GM21447 (cell line): ENCODE measurements around the gene MARF1.
"Not testable (repeated sequence)": the region's sequence is repeated elsewhere in the genome, so short reads cannot be mapped to it uniquely, and the experiment has no call there.

Experiments
- ATAC-seq: cut with Tn5 transposase; IDR thresholded peaks from one replicate; pipeline ENCODE4 v1.9.1; 2021; ENCODE audit not compliant: unreplicated experiment

The MARF1 gene

GRCh38 chr16:15621889-15622288 lies 21.1 kb downstream of the MARF1 start:
- no peak for ATAC-seq

DNA sequence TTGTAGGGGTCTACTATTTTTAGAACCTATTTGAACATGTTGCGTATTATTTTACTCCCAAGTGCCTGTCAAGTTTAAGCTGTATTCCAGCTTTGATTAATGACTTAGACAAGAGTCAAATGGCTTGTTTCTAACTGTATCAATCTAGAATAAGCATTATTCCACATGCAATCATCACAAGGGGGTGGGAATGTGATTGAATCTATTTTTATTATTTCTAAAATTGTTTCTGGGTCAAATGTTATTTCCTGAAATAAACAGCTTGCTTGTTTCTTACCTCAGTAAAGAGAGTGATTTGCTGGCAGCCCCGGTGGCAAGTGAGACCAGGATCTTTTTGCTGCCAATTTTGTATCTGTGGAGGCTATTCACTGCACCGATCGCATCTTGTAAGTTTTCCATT lies 21.5 kb downstream of the MARF1 start:
- ATAC-seq = no peak

DNA sequence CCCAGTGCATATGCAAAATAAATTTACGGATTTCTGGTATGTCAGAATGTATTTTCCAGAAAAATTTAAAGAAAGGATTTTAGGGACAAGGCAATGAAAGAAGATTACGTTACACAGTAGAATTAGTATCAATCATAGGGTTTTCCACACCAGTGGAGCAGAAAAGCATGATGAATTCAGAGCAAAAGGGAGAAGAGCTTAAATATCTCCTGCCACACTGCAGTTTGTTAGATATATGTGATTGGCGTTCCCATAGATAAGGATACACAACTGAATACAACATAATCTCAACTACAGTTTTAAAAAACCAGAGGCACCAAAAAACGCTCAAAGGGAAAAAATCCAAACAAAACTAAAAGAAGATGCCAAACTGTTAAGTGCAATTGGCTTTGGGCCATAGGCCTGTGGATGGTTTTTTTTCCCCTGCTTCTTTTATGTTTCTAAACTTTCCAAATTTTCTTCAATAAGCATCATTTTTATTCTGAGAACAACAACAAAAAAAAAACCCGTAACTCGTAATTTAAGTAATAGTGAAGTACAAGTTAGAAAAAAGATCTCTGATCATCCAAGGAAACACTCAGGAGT lies 22.3 kb downstream of the MARF1 start:
- ATAC-seq = no peak

- ATAC-seq = no peak
Measured at GRCh38 chr16:15618392-15618791, 24.6 kb downstream of the MARF1 start.

GRCh38 chr16:15617901-15618300 lies 25.1 kb downstream of the MARF1 start:
- ATAC-seq = no peak

GRCh38 chr16:15616475-15617165 lies 26.3 kb downstream of the MARF1 start:
- no peak for ATAC-seq

- no peak for ATAC-seq
Measured at GRCh38 chr16:15616012-15616411, 26.9 kb downstream of the MARF1 start.

DNA sequence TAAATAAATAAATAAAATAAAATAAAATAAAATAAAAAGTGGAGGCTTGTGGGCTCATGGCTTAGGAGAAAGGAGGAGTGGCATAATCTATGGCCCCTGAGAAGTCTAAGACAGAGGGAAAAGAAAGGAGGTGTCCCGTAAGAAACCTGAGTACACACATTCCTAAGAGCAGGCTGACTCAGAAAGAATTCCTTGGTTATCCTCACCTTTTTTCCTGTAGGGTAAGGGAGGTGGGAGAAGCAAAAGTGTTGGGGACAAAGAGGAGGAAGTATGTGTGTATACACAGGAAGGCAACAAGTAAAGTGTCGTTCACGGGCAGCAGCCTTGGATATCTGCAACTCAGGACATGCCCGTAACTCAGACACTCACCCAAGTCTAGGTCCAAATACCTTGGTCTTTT lies 29.3 kb downstream of the MARF1 start:
- ATAC-seq = no peak

GRCh38 chr16:15611610-15612009 lies 31.3 kb downstream of the MARF1 start:
- no peak for ATAC-seq

GRCh38 chr16:15610369-15610871 lies 32.5 kb downstream of the MARF1 start:
- no peak for ATAC-seq

GRCh38 chr16:15609286-15609649 lies 33.7 kb downstream of the MARF1 start:
- no peak for ATAC-seq

GRCh38 chr16:15608398-15609285 lies 34.3 kb downstream of the MARF1 start:
- no peak for ATAC-seq

- no peak for ATAC-seq
Measured at GRCh38 chr16:15607700-15608396, 35.1 kb downstream of the MARF1 start.

- ATAC-seq = not testable (repeated sequence)
Measured at GRCh38 chr16:15607221-15607699, 35.7 kb downstream of the MARF1 start.

DNA sequence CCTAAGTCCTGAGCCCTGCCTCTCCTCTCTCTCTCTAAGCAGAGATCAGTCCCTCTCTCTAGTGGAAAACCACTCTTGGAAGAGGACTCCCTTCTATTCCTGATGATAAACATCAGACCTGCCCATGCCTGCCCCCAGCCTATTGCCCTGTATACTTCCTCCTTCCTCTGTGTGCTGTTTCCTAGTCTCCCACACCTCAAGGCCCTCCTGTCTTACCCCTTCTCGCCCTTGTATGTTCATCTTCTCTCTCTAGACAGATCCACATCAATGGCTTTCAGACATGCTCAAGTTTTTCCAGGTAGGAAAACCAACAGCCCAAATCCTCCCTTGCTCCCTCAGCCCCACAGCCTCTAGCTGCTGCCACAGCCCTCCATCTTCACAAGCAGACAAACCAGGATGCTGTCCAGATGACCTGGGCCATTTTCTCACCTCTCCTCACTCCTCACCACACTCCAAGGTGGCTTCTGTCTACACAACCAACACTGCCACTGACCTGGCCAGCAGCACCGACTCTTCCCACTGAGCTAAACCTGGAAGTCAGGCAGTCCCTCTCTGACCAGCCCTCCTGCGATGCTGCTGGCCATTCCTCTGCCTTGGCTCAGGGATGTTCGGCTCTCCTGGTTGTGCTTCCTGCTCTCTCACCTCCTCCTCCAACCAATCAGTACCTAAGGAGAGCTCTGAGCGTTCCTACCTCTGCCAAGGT lies 36.3 kb downstream of the MARF1 start:
- no peak for ATAC-seq

- no peak for ATAC-seq
Measured at GRCh38 chr16:15605839-15606517, 37.0 kb downstream of the MARF1 start.

DNA sequence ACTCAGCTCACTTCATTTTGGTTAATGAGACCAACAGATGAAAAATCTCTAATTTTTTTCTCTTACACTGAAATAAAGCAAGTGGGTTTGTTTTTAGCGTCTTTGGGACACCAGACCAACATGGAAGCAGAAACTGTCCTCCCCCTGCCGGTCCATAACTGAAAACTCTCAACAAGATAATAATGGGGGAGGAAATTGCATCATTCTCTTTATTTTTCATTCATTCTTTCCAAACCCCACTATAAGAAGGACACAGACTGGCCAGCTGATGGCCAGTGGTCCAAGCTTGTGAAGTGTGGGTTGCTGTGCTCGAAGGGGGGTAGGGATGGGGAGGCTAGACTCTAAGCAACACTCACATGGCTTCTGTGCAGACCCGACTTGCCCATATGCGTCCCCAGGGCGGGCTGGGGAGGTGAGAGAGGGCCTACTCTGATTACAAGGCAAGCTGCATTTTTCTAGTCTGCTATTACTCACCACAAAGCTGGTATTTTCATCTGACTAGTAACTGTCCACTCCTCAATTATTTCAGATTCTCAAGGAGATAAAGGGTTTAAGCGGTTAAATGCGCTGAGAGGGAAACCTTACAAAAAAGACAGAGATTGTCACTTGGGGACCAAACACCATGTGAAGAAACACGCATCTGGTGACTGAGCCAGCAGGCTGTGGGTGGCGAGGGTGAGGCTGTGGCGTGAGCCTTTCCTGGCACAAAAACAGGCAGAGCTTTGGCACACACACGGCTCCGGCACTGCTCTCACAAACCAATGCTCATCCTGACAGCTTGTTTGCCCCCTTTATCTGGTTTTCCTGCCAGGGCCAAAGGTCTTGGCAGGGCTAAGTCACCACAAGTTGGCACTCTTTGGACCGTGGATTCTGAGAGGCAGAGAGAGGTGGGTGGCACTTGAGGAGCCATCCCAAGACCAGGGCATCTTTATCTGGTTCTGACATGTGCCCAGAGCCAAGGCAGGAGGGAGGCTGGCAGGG lies 38.2 kb downstream of the MARF1 start:
- ATAC-seq = no peak

- no peak for ATAC-seq
Measured at GRCh38 chr16:15602285-15603044, 40.5 kb downstream of the MARF1 start.
